Hematopoietic multipotent progenitor cell treated with erythropoietin and hydrocortisone succinate and interleukin-3 and kit ligand, for 17 days (in vitro differentiated cells): Measurements from ENCODE around the gene SRRM4.

Source experiments
- DNase-seq: peaks from one replicate; pipeline ENCODE4 v3.0.0-alpha.2; 2015; ENCODE audit warnings: low spot score

SRRM4 gene

GRCh38 chr12:119122751-119123150, 141.4 kb downstream of the SRRM4 start:
- no peak for DNase-seq

GRCh38 chr12:119128527-119128926, 147.2 kb downstream of the SRRM4 start:
- DNase-seq: no peak

GRCh38 chr12:119129827-119130434, 148.6 kb downstream of the SRRM4 start:
- no peak for DNase-seq

GRCh38 chr12:119130523-119130922, 149.2 kb downstream of the SRRM4 start:
- DNase-seq: no peak

GRCh38 chr12:119134284-119135072, 153.1 kb downstream of the SRRM4 start:
- no peak for DNase-seq

GRCh38 chr12:119136811-119137410, 155.6 kb downstream of the SRRM4 start:
- DNase-seq: no peak

- no peak for DNase-seq
Measured at GRCh38 chr12:119139448-119139847, 158.1 kb downstream of the SRRM4 start.

- no peak for DNase-seq
Measured at GRCh38 chr12:119145367-119145766, 164.0 kb downstream of the SRRM4 start.

GRCh38 chr12:119147847-119148448, 166.6 kb downstream of the SRRM4 start:
- DNase-seq: no peak

GRCh38 chr12:119149270-119149669, 167.9 kb downstream of the SRRM4 start:
- DNase-seq: no peak

GRCh38 chr12:119151445-119152026, 170.2 kb downstream of the SRRM4 start:
- no peak for DNase-seq

- no peak for DNase-seq
Measured at GRCh38 chr12:119153477-119154434, 172.4 kb downstream of the SRRM4 start.

- DNase-seq: peak; percentile 6
Measured at GRCh38 chr12:119154435-119154818, 173.1 kb downstream of the SRRM4 start.

- no peak for DNase-seq
Measured at GRCh38 chr12:119156401-119157044, 175.2 kb downstream of the SRRM4 start.

GRCh38 chr12:119157528-119157927, 176.2 kb downstream of the SRRM4 start:
- no peak for DNase-seq

GRCh38 chr12:119157978-119158377, 176.6 kb downstream of the SRRM4 start:
- DNase-seq: no peak

- no peak for DNase-seq
Measured at GRCh38 chr12:119158402-119158801, 177.1 kb downstream of the SRRM4 start.

- DNase-seq: no peak
Measured at GRCh38 chr12:119159844-119160243, 178.5 kb downstream of the SRRM4 start.

- DNase-seq: no peak
Measured at GRCh38 chr12:119167902-119168301, 186.6 kb downstream of the SRRM4 start.

- DNase-seq: no peak
Measured at GRCh38 chr12:119168721-119169120, 187.4 kb downstream of the SRRM4 start.

GRCh38 chr12:119169150-119169549, 187.8 kb downstream of the SRRM4 start:
- no peak for DNase-seq
